Erythroblast (primary cell): Measurements from ENCODE around the gene SCFD2.

ENCODE experiments used
- GATA1 ChIP-seq: IDR thresholded peaks from 2 replicates; pipeline ENCODE4 v1.6.1; 2011; ENCODE audit warnings: low read depth, mild to moderate bottlenecking, control low read depth, low read length, moderate library complexity
- POLR2A ChIP-seq: IDR thresholded peaks from 2 replicates; pipeline ENCODE4 v1.6.1; 2011; ENCODE audit warnings: mild to moderate bottlenecking, low read length

GRCh38 chr4:53120778-53121177 lies 245.1 kb downstream of the SCFD2 start:
- TF ChIP-seq POLR2A (no peak), GATA1 (no peak)
